ENCODE measurements around the gene TOM1L2. TPM values are rescaled to one million over a fixed set of nuclear protein-coding genes. Genes with fewer than 3 reads are reported as not detected.
A peak's percentile ranks its signal among the peaks of the same experiment; 100 is the strongest.
"Not testable (repeated sequence)": the region's sequence is repeated elsewhere in the genome, so short reads cannot be mapped to it uniquely, and the experiment has no call there.

Gene TOM1L2
- total RNA-seq, 1 donor from 2014 or later: 4.3 TPM

- H3K27me3 Mint-ChIP-seq (ENCODE audit: insufficient read depth, low read depth): peaks cover 7% of the 10 kb centered on the region
- no peaks in the 10 kb centered on the region for H3K9me3 Mint-ChIP-seq
- peaks cover 6% of the 10 kb centered on the region for H4K20me1 ChIP-seq (ENCODE audit: low read depth)
- peaks cover 8% of the 10 kb centered on the region for H3K4me1 Mint-ChIP-seq
- TF ChIP-seq EZH2 (IDR thresholded peaks at IDR 0.05) (no peak), EZH2phosphoT487 (IDR thresholded peaks at IDR 0.05) (no peak), CTCF (IDR thresholded peaks at IDR 0.05) (no peak)
- DNase-seq (ENCODE audit: low spot score): no peak
- H3K27ac Mint-ChIP-seq: no peak overlapping the region
- H3K27me3 ChIP-seq: no peaks in the 10 kb centered on the region
- no peak overlapping the region for H3K4me3 ChIP-seq
- no peak overlapping the region for H2AFZ ChIP-seq (replicated peaks)
- H3K4me3 Mint-ChIP-seq: no peak overlapping the region
- peaks cover 8% of the 10 kb centered on the region for H3K36me3 Mint-ChIP-seq
- peaks cover 8% of the 10 kb centered on the region for H3K4me1 ChIP-seq
- H3F3A ChIP-seq (ENCODE audit: low read depth): peaks cover 4% of the 10 kb centered on the region
- H3K4me2 ChIP-seq: no peak overlapping the region
- H3K9me3 ChIP-seq (ENCODE audit: low read depth): no peaks in the 10 kb centered on the region
- no peak overlapping the region for H3K9ac ChIP-seq
- no peaks in the 10 kb centered on the region for H3K36me3 ChIP-seq
- no peaks in the 10 kb centered on the region for H3K79me2 ChIP-seq (ENCODE audit: low read depth)
- H3K27ac ChIP-seq: no peak overlapping the region
These were observed 14.7 kb downstream of the TOM1L2 start for GRCh38 chr17:17957584-17957916.

GRCh38 chr17:17955790-17956341 is 16.3 kb downstream of the TOM1L2 start:
- not testable (repeated sequence) for H3K4me1 ChIP-seq; H3K79me2 ChIP-seq (ENCODE audit: low read depth); H4K20me1 ChIP-seq (ENCODE audit: low read depth); H3K27ac Mint-ChIP-seq; H3K9ac ChIP-seq; H3F3A ChIP-seq (ENCODE audit: low read depth); H3K36me3 ChIP-seq; H3K4me3 Mint-ChIP-seq; H3K36me3 Mint-ChIP-seq; H3K27me3 ChIP-seq; H3K9me3 Mint-ChIP-seq; H3K9me3 ChIP-seq (ENCODE audit: low read depth); H3K4me2 ChIP-seq; DNase-seq (ENCODE audit: low spot score); H3K4me3 ChIP-seq; H3K27me3 Mint-ChIP-seq (ENCODE audit: insufficient read depth, low read depth); H2AFZ ChIP-seq (replicated peaks); H3K27ac ChIP-seq
- peaks cover 11% of the 10 kb centered on the region for H3K4me1 Mint-ChIP-seq

GRCh38 chr17:17954079-17954478 is 18.1 kb downstream of the TOM1L2 start:
- Mint-ChIP-seq H3K4me3 (no peak overlapping the region), H3K27me3 (ENCODE audit: insufficient read depth, low read depth) (peaks cover 9% of the 10 kb centered on the region), H3K27ac (no peak overlapping the region), H3K4me1 (peaks cover 6% of the 10 kb centered on the region), H3K36me3 (peaks cover 7% of the 10 kb centered on the region), H3K9me3 (no peaks in the 10 kb centered on the region)
- Histone ChIP-seq H3F3A (ENCODE audit: low read depth) (no peaks in the 10 kb centered on the region), H3K4me1 (no peaks in the 10 kb centered on the region), H3K27ac (no peak overlapping the region), H3K4me3 (no peak overlapping the region), H4K20me1 (ENCODE audit: low read depth) (no peaks in the 10 kb centered on the region), H3K4me2 (no peak overlapping the region), H3K36me3 (no peaks in the 10 kb centered on the region), H3K9ac (no peak overlapping the region), H2AFZ (replicated peaks) (no peak overlapping the region), H3K27me3 (no peaks in the 10 kb centered on the region), H3K9me3 (ENCODE audit: low read depth) (no peaks in the 10 kb centered on the region), H3K79me2 (ENCODE audit: low read depth) (no peaks in the 10 kb centered on the region)
- TF ChIP-seq CTCF (IDR thresholded peaks at IDR 0.05) (no peak), EZH2 (IDR thresholded peaks at IDR 0.05) (no peak), EZH2phosphoT487 (IDR thresholded peaks at IDR 0.05) (no peak)
- no peak for DNase-seq (ENCODE audit: low spot score)

- peaks cover 6% of the 10 kb centered on the region for H3K4me1 Mint-ChIP-seq
- Histone ChIP-seq H3K4me3 (no peak overlapping the region), H3K4me1 (no peaks in the 10 kb centered on the region), H3K27ac (no peak overlapping the region), H3K9ac (no peak overlapping the region), H3K27me3 (no peaks in the 10 kb centered on the region), H3K4me2 (no peak overlapping the region), H3K36me3 (no peaks in the 10 kb centered on the region), H4K20me1 (ENCODE audit: low read depth) (no peaks in the 10 kb centered on the region), H2AFZ (replicated peaks) (no peak overlapping the region), H3F3A (ENCODE audit: low read depth) (no peaks in the 10 kb centered on the region), H3K79me2 (ENCODE audit: low read depth) (no peaks in the 10 kb centered on the region), H3K9me3 (ENCODE audit: low read depth) (no peaks in the 10 kb centered on the region)
- no peak overlapping the region for H3K27ac Mint-ChIP-seq
- TF ChIP-seq EZH2 (IDR thresholded peaks at IDR 0.05): no peak
- peak; percentile 20 for TF ChIP-seq CTCF (IDR thresholded peaks at IDR 0.05)
- no peak for TF ChIP-seq EZH2phosphoT487 (IDR thresholded peaks at IDR 0.05)
- peaks cover 7% of the 10 kb centered on the region for H3K36me3 Mint-ChIP-seq
- peaks cover 12% of the 10 kb centered on the region for H3K27me3 Mint-ChIP-seq (ENCODE audit: insufficient read depth, low read depth)
- H3K9me3 Mint-ChIP-seq: no peaks in the 10 kb centered on the region
- no peak overlapping the region for H3K4me3 Mint-ChIP-seq
- no peak for DNase-seq (ENCODE audit: low spot score)
These were observed 19.5 kb downstream of the TOM1L2 start for GRCh38 chr17:17952691-17953090.
